Lung (tissue), 12 donors: ENCODE measurements around the gene THAP7. TPM values are rescaled to one million over a fixed set of nuclear protein-coding genes. Genes with fewer than 3 reads are reported as not detected.

Source experiments
- ATAC-seq: fragments of 200-7000 bp; cut with Tn5 transposase; one replicate; pipeline ENCODE4 v1.9.1; 2020; ENCODE audit warnings: moderate number of reproducible peaks; ENCODE audit not compliant: insufficient read depth, low FRiP score
- DNase-seq, 3 donors: peaks; one replicate each; pipeline ENCODE4 v3.0.0-alpha.2; 2013 to 2017
- H3K27ac ChIP-seq, 2 donors: one replicate each; pipeline ENCODE4 v1.5.1; 2013; ENCODE audit warnings: mild to moderate bottlenecking in 2 of 2, moderate library complexity in 2 of 2, control low read depth in 1 of 2, inconsistent platforms in 1 of 2, low read depth in 1 of 2, low read length in 1 of 2
- H3K27me3 ChIP-seq, 3 donors: one replicate each; pipeline ENCODE4 v1.5.1; 2013; ENCODE audit warnings: low read length in 2 of 3; ENCODE audit not compliant: control insufficient read depth in 3 of 3, insufficient read depth in 3 of 3
- H3K36me3 ChIP-seq, 4 donors: one replicate each; pipeline ENCODE4 v1.5.1; 2013; ENCODE audit warnings: low read length in 4 of 4, mild to moderate bottlenecking in 1 of 4, moderate library complexity in 1 of 4; ENCODE audit not compliant: control insufficient read depth in 4 of 4, insufficient read depth in 4 of 4
- H3K4me1 ChIP-seq, 5 donors: one replicate each; pipeline ENCODE4 v1.5.1; 2013; ENCODE audit warnings: low read length in 5 of 5, mild to moderate bottlenecking in 2 of 5, moderate library complexity in 1 of 5; ENCODE audit not compliant: control insufficient read depth in 5 of 5, insufficient read depth in 5 of 5
- H3K4me3 ChIP-seq: one replicate; pipeline ENCODE4 v1.5.1; 2013; ENCODE audit warnings: mild to moderate bottlenecking, control low read depth, moderate library complexity
- H3K9ac ChIP-seq, 2 donors: one replicate each; pipeline ENCODE4 v1.5.1; 2013; ENCODE audit warnings: low read length in 2 of 2, control low read depth in 1 of 2; ENCODE audit not compliant: insufficient read depth in 1 of 2
- H3K9me3 ChIP-seq, 4 donors: one replicate each; pipeline ENCODE4 v1.5.1; 2013; ENCODE audit warnings: low read length in 3 of 4, mild to moderate bottlenecking in 1 of 4, moderate library complexity in 1 of 4; ENCODE audit not compliant: control insufficient read depth in 4 of 4, insufficient read depth in 3 of 4
- CTCF ChIP-seq: IDR thresholded peaks from 2 replicates; pipeline ENCODE4 v1.5.1; 2012; ENCODE audit warnings: mild to moderate bottlenecking; ENCODE audit errors: control extremely low read depth, extremely low read depth
- WGBS, 2 donors: extraction: QIAGEN DNeasy Blood & Tissue Kit; methylation state at CpG; one replicate each; pipeline ENCODE4 v1.1.7; 2013; 5-methylcytosine and 5-hydroxymethylcytosine counted together
- polyA plus RNA-seq, 2 donors: library from polyadenylated mRNA; stranded (reverse); fragments of 200-250 nt; gene quantifications; one replicate each; pipeline ENCODE4 v1.2.1, GENCODE V29; 2013
- total RNA-seq, 2 donors: library from RNA; depleted of rRNA in 1 of 2; stranded (reverse); fragments of >200 nt in 1 of 2; gene quantifications; one replicate each; pipeline ENCODE4 v1.2.1, GENCODE V29; 2014 to 2021
- donor health status: control.
- donor health status: control.
- donor health status: Bipolar disorder and iron deficiency.
- donor health status: healthy.
- donor health status: DM: yes; HTN: yes; CAD: no.

THAP7 gene
- total and polyA plus RNA-seq, 4 donors, result 20.4 to 61.3 (median 27.6) TPM

- 69 to 79% methylated on average over 4 of the region's 4 CpGs for WGBS, 2 donors
- Histone ChIP-seq H3K4me3 (no peak overlapping the region), H3K27me3 (no peaks in the 10 kb centered on the region), H3K36me3 (no peaks in the 10 kb centered on the region), H3K4me1 (peaks cover 0 to 3% (median 0%) of the 10 kb centered on the region in 5 donors), H3K9ac (no peak overlapping the region), H3K9me3 (no peaks in the 10 kb centered on the region), H3K27ac (no peak overlapping the region)
- ATAC-seq (no peak), DNase-seq (no peak)
- no peak for TF ChIP-seq CTCF
Measured at GRCh38 chr22:20970939-20971657, 30.8 kb downstream of the THAP7 start.

DNA sequence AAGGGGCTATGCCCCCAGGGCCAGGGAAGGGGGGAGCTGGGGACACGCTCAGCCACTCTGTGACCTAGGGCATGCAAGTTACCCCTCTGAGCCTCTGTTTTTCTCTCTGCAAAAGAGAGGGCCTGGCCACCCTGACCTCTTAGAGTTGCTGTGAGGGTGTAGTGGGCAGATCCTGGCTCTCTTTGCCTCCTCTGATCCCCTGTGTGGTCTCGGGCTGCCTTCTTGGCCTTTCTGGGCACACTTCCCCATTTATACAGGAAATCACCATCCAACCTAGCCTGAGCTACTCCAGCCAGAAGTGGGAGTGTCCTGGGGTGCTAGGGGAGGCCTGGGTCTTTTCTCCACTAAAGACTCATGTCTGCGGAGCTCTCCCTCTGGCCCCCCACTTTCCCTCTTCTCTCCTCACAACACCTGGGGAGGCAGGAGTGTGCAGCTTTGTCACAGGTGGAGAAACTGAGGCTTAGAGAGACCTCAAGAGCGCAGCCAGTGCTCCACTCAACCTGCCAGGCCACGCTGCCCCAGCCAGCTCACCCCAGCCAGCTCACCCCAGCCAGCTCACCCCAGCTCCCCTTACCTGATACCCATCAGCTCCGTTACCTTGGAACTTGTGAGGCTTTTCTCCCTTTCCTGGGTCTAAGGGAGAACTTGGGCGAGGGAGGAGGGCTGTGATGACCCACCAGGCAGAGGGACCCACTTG lies 33.5 kb downstream of the THAP7 start:
- H3K4me1 ChIP-seq, result peaks cover 0 to 3% (median 0%) of the 10 kb centered on the region in 5 donors
- no peaks in the 10 kb centered on the region for H3K36me3 ChIP-seq
- ATAC-seq, result no peak
- WGBS, 2 donors, result 76 to 85% methylated on average over 7 of the region's 7 CpGs
- no peak for DNase-seq
- no peak overlapping the region for H3K27ac ChIP-seq
- no peak overlapping the region for H3K4me3 ChIP-seq
- H3K9ac ChIP-seq, result no peak overlapping the region
- no peak for TF ChIP-seq CTCF
- no peaks in the 10 kb centered on the region for H3K9me3 ChIP-seq
- H3K27me3 ChIP-seq, result peaks cover 0 to 16% (median 5%) of the 10 kb centered on the region in 3 donors

DNA sequence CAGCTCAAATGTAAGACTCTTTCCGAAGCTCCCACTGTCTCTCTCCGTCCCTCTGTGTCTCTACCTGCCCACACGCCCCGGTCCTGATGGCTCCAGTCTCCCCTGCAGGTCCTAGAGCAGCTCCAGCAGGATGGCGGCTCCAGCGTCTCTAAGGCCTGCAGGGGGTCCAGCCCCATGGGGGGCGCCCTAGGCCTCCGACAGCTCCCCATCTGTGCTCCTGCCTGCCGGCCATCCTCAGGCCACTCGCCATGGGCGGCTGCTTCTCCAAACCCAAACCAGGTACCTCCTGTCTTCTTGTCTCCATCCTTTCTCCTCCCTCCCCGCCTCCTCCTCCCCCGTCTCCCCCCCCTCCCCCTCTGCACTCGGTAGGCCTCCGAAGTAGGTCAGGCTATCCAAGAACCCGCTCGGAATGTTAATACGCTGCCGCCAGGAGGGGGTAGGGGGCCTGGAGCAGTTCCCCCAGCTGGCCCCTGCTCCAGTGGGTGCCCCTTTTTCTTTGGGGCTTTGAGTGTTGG lies 34.2 kb downstream of the THAP7 start:
- DNase-seq (no peak), ATAC-seq (no peak)
- no peaks in the 10 kb centered on the region for H3K9me3 ChIP-seq
- WGBS, 2 donors, result 59 to 71% methylated on average over 19 of the region's 19 CpGs
- TF ChIP-seq CTCF, result no peak
- H3K9ac ChIP-seq, result no peak overlapping the region
- peaks cover 0 to 16% (median 5%) of the 10 kb centered on the region in 3 donors for H3K27me3 ChIP-seq
- no peak overlapping the region for H3K27ac ChIP-seq
- H3K36me3 ChIP-seq, result no peaks in the 10 kb centered on the region
- peaks cover 0 to 3% (median 0%) of the 10 kb centered on the region in 5 donors for H3K4me1 ChIP-seq
- no peak overlapping the region for H3K4me3 ChIP-seq
